Measurements from ENCODE around the gene EML6. TPM values are rescaled to one million over a fixed set of nuclear protein-coding genes. Genes with fewer than 3 reads are reported as not detected.

Gene EML6
- polyA plus RNA-seq, 1 donor (not counting 4 experiments of a cell fraction or from before 2014, with no cell fraction given) = 0.96 TPM

DNA sequence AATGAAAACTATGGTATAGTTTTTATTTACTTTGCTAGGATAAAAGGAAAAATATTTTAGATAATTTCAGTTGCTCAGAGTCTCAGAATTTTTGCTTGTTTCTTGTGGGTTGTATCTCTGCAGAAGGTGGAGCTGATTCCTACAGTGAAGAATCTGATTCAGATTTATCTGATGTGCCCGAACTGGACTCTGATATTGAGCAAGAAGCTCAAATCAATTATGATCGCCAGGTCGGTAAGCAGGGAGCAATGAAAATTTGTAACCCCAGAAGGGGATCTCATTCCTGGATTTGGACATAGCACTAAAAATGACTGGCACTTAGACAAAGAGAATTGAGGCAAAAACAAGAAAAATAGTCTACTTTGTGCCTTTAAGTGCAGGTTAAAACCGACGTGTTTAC lies 140.2 kb downstream of the EML6 start:
- H4K20me1 ChIP-seq (ENCODE audit: control insufficient read depth, extremely low read depth, insufficient read depth, low read length) = no peaks in the 10 kb centered on the region
- H3K36me3 ChIP-seq (ENCODE audit: control insufficient read depth in 2 of 2, extremely low read depth in 1 of 2, insufficient read depth in 2 of 2, low read length in 2 of 2) = no peaks in the 10 kb centered on the region
- H2AFZ ChIP-seq (ENCODE audit: control insufficient read depth, low read length) = peak overlapping the region; percentile 50
- no peaks in the 10 kb centered on the region for H3K79me2 ChIP-seq (ENCODE audit: control insufficient read depth, insufficient read depth, low read length)
- TF ChIP-seq, protein P1, sequence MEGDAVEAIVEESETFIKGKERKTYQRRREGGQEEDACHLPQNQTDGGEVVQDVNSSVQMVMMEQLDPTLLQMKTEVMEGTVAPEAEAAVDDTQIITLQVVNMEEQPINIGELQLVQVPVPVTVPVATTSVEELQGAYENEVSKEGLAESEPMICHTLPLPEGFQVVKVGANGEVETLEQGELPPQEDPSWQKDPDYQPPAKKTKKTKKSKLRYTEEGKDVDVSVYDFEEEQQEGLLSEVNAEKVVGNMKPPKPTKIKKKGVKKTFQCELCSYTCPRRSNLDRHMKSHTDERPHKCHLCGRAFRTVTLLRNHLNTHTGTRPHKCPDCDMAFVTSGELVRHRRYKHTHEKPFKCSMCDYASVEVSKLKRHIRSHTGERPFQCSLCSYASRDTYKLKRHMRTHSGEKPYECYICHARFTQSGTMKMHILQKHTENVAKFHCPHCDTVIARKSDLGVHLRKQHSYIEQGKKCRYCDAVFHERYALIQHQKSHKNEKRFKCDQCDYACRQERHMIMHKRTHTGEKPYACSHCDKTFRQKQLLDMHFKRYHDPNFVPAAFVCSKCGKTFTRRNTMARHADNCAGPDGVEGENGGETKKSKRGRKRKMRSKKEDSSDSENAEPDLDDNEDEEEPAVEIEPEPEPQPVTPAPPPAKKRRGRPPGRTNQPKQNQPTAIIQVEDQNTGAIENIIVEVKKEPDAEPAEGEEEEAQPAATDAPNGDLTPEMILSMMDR (optimal IDR thresholded peaks at IDR 0.05 in 1 of 3, IDR thresholded peaks at IDR 0.05 in 1 of 3, conservative IDR thresholded peaks at IDR 0.05 in 1 of 3; ENCODE audit: extremely low read depth in 1 of 3, insufficient read depth in 2 of 3, low read length in 3 of 3) = no peak
- TF ChIP-seq EZH2 (IDR thresholded peaks at IDR 0.05; ENCODE audit: low read length) = no peak
- H3K27ac ChIP-seq (ENCODE audit: control insufficient read depth, insufficient read depth, low read length) = no peak overlapping the region
- dilution Hi-C loops (cut with MboI; ENCODE audit: extremely low pct_ligation_motif_present, low sequenced_read_pairs) = no loop called here
- DNase-seq (ENCODE audit: low read depth, low spot score) = no peak
- H3K9me1 ChIP-seq (ENCODE audit: control insufficient read depth, extremely low read depth, insufficient read depth, low read length) = no peaks in the 10 kb centered on the region
- H3K27me3 ChIP-seq (ENCODE audit: control insufficient read depth, extremely low read depth, insufficient read depth, low read length) = no peaks in the 10 kb centered on the region
- no peak for FAIRE-seq
- peaks cover 15% of the 10 kb centered on the region for H3K4me1 ChIP-seq (ENCODE audit: control insufficient read depth, extremely low read depth, insufficient read depth, low read length)
- H3K4me3 ChIP-seq (ENCODE audit: control insufficient read depth in 2 of 3, extremely low read depth in 1 of 3, insufficient read depth in 2 of 3, low read depth in 1 of 3, low read length in 3 of 3) = no peak overlapping the region
- no peak overlapping the region for H3K4me2 ChIP-seq (ENCODE audit: control insufficient read depth, extremely low read depth, insufficient read depth, low read depth, low read length)
- H3K9ac ChIP-seq (ENCODE audit: control insufficient read depth, extremely low read depth, insufficient read depth, low read length) = no peak overlapping the region
- no peaks in the 10 kb centered on the region for H3K9me3 ChIP-seq (ENCODE audit: control insufficient read depth, low read depth, low read length)

DNA sequence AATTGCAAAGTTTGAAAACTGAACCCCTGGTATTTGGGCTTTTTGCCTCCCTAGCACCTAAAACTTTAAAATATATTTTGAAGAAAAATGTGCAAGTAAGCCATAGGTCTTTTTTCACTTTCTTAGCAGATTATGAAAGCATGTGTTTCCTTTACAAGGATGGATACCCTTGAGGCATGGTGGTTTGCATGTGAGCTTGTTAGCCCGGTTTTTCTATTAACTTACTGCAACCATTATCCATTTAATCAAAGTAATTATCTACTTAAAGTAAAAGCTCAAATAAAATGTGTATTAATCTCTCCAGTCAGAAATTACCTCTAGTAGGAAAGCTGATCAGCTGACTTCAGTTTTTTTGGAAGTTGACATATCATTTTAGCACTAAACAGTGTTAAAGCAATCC lies 140.6 kb downstream of the EML6 start:
- dilution Hi-C loops (cut with MboI; ENCODE audit: extremely low pct_ligation_motif_present, low sequenced_read_pairs) = no loop called here
- no peaks in the 10 kb centered on the region for H3K27me3 ChIP-seq (ENCODE audit: control insufficient read depth, extremely low read depth, insufficient read depth, low read length)

More for the DNA sequence above, 140.6 kb downstream of the EML6 start:
- Histone ChIP-seq H3K4me3 (ENCODE audit: control insufficient read depth in 2 of 3, extremely low read depth in 1 of 3, insufficient read depth in 2 of 3, low read depth in 1 of 3, low read length in 3 of 3) (no peak overlapping the region), H3K79me2 (ENCODE audit: control insufficient read depth, insufficient read depth, low read length) (no peaks in the 10 kb centered on the region), H3K9me3 (ENCODE audit: control insufficient read depth, low read depth, low read length) (no peaks in the 10 kb centered on the region), H3K4me1 (ENCODE audit: control insufficient read depth, extremely low read depth, insufficient read depth, low read length) (peaks cover 15% of the 10 kb centered on the region), H3K9me1 (ENCODE audit: control insufficient read depth, extremely low read depth, insufficient read depth, low read length) (no peaks in the 10 kb centered on the region), H3K27ac (ENCODE audit: control insufficient read depth, insufficient read depth, low read length) (no peak overlapping the region), H2AFZ (ENCODE audit: control insufficient read depth, low read length) (peak overlapping the region; percentile 50), H3K4me2 (ENCODE audit: control insufficient read depth, extremely low read depth, insufficient read depth, low read depth, low read length) (no peak overlapping the region), H3K9ac (ENCODE audit: control insufficient read depth, extremely low read depth, insufficient read depth, low read length) (no peak overlapping the region), H4K20me1 (ENCODE audit: control insufficient read depth, extremely low read depth, insufficient read depth, low read length) (no peaks in the 10 kb centered on the region), H3K36me3 (ENCODE audit: control insufficient read depth in 2 of 2, extremely low read depth in 1 of 2, insufficient read depth in 2 of 2, low read length in 2 of 2) (no peaks in the 10 kb centered on the region)
- FAIRE-seq = no peak
- TF ChIP-seq, protein P1 (optimal IDR thresholded peaks at IDR 0.05 in 1 of 3, IDR thresholded peaks at IDR 0.05 in 1 of 3, conservative IDR thresholded peaks at IDR 0.05 in 1 of 3; ENCODE audit: extremely low read depth in 1 of 3, insufficient read depth in 2 of 3, low read length in 3 of 3) = no peak
- TF ChIP-seq EZH2 (IDR thresholded peaks at IDR 0.05; ENCODE audit: low read length) = no peak
- DNase-seq (ENCODE audit: low read depth, low spot score) = no peak

All from keratinocyte (primary cell).